ENCODE results near the gene COL5A3. TPM values are rescaled to one million over a fixed set of nuclear protein-coding genes. Genes with fewer than 3 reads are reported as not detected.

The COL5A3 gene
- total and polyA plus RNA-seq, 12 donors, result 0.61 to 26.2 (median 6.8) TPM

Small RNA genes lying within 50 kb of the gene (microRNA-seq; reads per million reads assigned to microRNA genes)
- 0 to 0.28 (median 0) reads per million in 3 donors for gene MIR5589

Small RNA genes lying within 50 kb of the gene (small RNA-seq; reads per million reads assigned to genes)
- 0 reads per million in 2 donors for gene MIR5589

Other genes starting within 250 kb of the COL5A3 start
- 10 to 100 TPM in 4 of 9 donors, 1 to 10 TPM in 5; 7.1 to 20.3 (median 9.8) TPM for gene ZNF846, start 241.8 kb downstream of the COL5A3 start, total RNA-seq
- gene ZNF846, start 241.8 kb downstream of the COL5A3 start, polyA plus RNA-seq, result 10 to 100 TPM in 1 of 3 donors, 1 to 10 TPM in 2; 5.2 to 24.8 (median 7.9) TPM
- 10 to 100 TPM; 12.4 to 23.7 (median 20.1) TPM for gene FBXL12, start 191.4 kb downstream of the COL5A3 start, total RNA-seq
- 10 to 100 TPM in 2 of 3 donors, 1 to 10 TPM in 1; 6.6 to 31.7 (median 30.6) TPM for gene FBXL12, start 191.4 kb downstream of the COL5A3 start, polyA plus RNA-seq
- 100 to 1,000 TPM; 410 to 722 (median 492) TPM for gene UBL5, start 182.6 kb downstream of the COL5A3 start, total RNA-seq
- 1,000 to 10,000 TPM in 2 of 3 donors, 100 to 1,000 TPM in 1; 352 to 2,424 (median 1,146) TPM for gene UBL5, start 182.6 kb downstream of the COL5A3 start, polyA plus RNA-seq
- 100 to 1,000 TPM in 8 of 9 donors, 10 to 100 TPM in 1; 75.5 to 177 (median 121) TPM for gene PIN1, start 175.2 kb downstream of the COL5A3 start, total RNA-seq
- 10 to 100 TPM; 28.5 to 95.2 (median 94.1) TPM for gene PIN1, start 175.2 kb downstream of the COL5A3 start, polyA plus RNA-seq
- gene OLFM2, start 74.0 kb downstream of the COL5A3 start, total RNA-seq, result 10 to 100 TPM in 8 of 9 donors, 1 to 10 TPM in 1; 2.2 to 76.2 (median 51.5) TPM
- gene OLFM2, start 74.0 kb downstream of the COL5A3 start, polyA plus RNA-seq, result 10 to 100 TPM; 35.1 to 57.4 (median 51.4) TPM
- gene RDH8, start 3.0 kb upstream of the COL5A3 start, total RNA-seq, result not detected
- gene RDH8, start 3.0 kb upstream of the COL5A3 start, polyA plus RNA-seq, result not detected
- gene SHFL, start 75.8 kb upstream of the COL5A3 start, total RNA-seq, result 10 to 100 TPM; 17.4 to 50.6 (median 40.9) TPM
- gene SHFL, start 75.8 kb upstream of the COL5A3 start, polyA plus RNA-seq, result 100 to 1,000 TPM in 1 of 3 donors, 10 to 100 TPM in 2; 18.6 to 116 (median 85.5) TPM
- gene ANGPTL6, start 92.2 kb upstream of the COL5A3 start, total RNA-seq, result 1 to 10 TPM in 3 of 9 donors, under 1 TPM in 6; 0.12 to 3.2 (median 0.44) TPM
- 1 to 10 TPM in 2 of 3 donors, under 1 TPM in 1; 0.16 to 1.9 (median 1.5) TPM for gene ANGPTL6, start 92.2 kb upstream of the COL5A3 start, polyA plus RNA-seq
- gene PPAN, start 95.9 kb upstream of the COL5A3 start, total RNA-seq, result 10 to 100 TPM; 18.2 to 44.8 (median 27.7) TPM
- gene PPAN, start 95.9 kb upstream of the COL5A3 start, polyA plus RNA-seq, result 10 to 100 TPM; 21.2 to 98.7 (median 68.0) TPM
- gene P2RY11, start 101.2 kb upstream of the COL5A3 start, total RNA-seq, result 10 to 100 TPM in 1 of 9 donors, 1 to 10 TPM in 8; 2.0 to 10.5 (median 6.0) TPM
- gene P2RY11, start 101.2 kb upstream of the COL5A3 start, polyA plus RNA-seq, result 10 to 100 TPM in 2 of 3 donors, under 1 TPM in 1; 0.77 to 21.5 (median 13.0) TPM
- gene EIF3G, start 109.4 kb upstream of the COL5A3 start, total RNA-seq, result 100 to 1,000 TPM; 177 to 341 (median 262) TPM
- 100 to 1,000 TPM; 205 to 225 (median 206) TPM for gene EIF3G, start 109.4 kb upstream of the COL5A3 start, polyA plus RNA-seq
- gene DNMT1, start 184.4 kb upstream of the COL5A3 start, total RNA-seq, result 10 to 100 TPM; 23.6 to 48.2 (median 33.8) TPM
- gene DNMT1, start 184.4 kb upstream of the COL5A3 start, polyA plus RNA-seq, result 10 to 100 TPM; 35.5 to 49.7 (median 44.0) TPM
- gene S1PR2, start 220.8 kb upstream of the COL5A3 start, total RNA-seq, result 1 to 10 TPM; 2.0 to 9.5 (median 6.2) TPM
- 1 to 10 TPM; 1.6 to 3.5 (median 3.1) TPM for gene S1PR2, start 220.8 kb upstream of the COL5A3 start, polyA plus RNA-seq
- gene MRPL4, start 241.7 kb upstream of the COL5A3 start, total RNA-seq, result 100 to 1,000 TPM in 1 of 9 donors, 10 to 100 TPM in 8; 43.7 to 123 (median 81.7) TPM
- gene MRPL4, start 241.7 kb upstream of the COL5A3 start, polyA plus RNA-seq, result 10 to 100 TPM; 33.4 to 56.4 (median 43.8) TPM